DMS153 treated with DMSO at 0.1 percent for 48 hours (cell line): ENCODE data around the gene ETV5.
"Not testable (repeated sequence)": the region's sequence is repeated elsewhere in the genome, so short reads cannot be mapped to it uniquely, and the experiment has no call there.

ENCODE experiments used
- DNase-seq: peaks from one replicate; lab custom pipeline; 2025; ENCODE audit not compliant: unreplicated experiment; lab: John Stamatoyannopoulos, UW

ETV5 gene

GRCh38 chr3:186025161-186025560, 83.7 kb downstream of the ETV5 start:
- DNase-seq, result no peak

DNA sequence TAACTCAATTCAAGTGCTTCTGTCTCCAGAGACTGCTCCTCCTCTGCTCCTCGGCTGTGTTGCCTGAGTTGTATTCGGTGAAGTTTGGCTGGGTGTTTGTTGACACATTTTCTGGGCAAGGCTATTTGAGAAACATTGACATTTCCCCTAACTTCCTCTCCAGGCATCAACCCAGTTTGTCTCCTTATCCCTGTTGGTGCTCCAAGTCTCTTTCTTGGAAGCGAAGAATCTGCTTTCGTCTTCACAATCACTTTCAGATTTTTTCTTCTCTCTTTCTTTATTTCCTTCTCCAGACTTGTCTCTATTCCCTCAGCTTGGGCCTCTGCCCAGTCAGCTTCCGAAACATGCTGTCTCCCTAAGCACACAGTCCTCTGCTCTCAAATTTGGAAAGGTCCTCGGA, 84.7 kb downstream of the ETV5 start:
- no peak for DNase-seq

GRCh38 chr3:186022931-186023330, 86.0 kb downstream of the ETV5 start:
- DNase-seq, result no peak

GRCh38 chr3:186021673-186022362, 87.1 kb downstream of the ETV5 start:
- no peak for DNase-seq

DNA sequence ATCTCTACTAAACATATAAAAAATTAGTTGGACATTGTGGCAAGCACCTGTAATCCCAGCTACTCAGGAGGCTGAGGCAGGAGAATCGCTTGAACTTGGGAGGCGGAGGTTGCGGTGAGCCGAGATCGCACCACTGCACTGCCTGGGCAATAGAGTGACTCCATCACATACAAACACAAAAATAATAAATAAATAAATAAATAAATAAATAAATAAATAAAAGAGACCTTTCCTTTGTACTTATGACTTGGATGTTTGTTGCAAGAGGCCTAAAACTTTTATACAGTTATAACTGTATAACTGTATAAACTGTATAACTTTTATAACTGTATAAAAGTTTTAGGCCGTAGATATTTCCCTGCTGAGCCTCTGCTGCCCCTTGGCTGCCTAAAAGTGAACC, 87.6 kb downstream of the ETV5 start:
- not testable (repeated sequence) for DNase-seq

DNA sequence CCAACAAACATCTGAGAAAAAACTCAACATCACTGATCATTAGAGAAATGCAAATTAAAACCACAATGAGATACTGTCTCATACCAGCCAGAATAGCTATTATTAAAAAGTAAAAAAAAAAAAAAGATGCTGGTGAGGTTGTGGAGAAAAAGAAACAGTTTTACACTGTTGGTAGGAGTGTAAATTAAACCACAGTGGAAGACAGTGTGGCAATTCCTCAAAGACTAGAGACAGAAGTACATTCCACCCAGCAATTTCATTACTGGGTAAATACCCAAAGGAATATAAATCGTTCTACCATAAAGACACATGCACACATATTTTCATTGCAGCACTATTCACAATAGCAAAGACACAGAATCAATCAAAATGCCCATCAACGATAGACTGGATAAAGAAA, 89.6 kb downstream of the ETV5 start:
- not testable (repeated sequence) for DNase-seq

DNA sequence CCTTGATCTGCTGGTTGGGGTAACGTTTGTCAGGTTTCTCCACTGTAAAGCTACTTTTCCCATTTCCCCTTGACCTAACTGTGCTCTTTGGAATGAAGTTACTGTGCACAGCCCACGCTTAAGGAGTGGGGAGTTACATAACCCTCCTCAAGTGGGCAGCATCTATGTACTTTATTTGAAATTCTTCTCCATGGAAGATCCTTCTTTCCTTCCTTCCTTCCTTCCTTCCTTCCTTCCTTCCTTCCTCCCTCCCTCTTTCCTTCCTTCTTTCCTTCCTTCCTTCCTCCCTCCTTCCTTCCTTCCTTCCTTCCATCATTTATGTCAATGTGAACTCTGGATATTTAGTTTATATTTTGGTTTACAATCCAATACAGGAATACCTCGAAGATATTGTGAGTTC, 94.0 kb downstream of the ETV5 start:
- DNase-seq, result no peak

DNA sequence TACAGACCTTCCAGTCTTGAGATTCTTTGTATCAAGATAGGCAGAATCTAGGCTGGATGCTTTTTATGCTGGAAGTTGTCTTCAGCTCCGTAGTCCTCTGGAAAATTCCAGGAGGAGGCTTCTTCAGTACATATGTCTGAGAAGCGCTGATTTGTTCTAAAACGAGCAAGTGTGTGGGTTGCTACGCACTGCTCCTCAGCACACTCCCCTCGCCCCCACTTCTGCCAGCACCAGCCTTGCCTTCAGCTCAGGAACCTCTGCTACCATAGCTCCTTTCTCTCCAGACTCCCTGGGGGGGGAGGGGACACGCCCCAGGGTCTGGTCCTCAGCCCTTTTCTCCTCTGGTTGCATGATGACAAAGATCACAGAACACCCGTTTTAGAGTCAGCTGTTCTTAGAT, 95.6 kb downstream of the ETV5 start:
- DNase-seq, result no peak

GRCh38 chr3:186012137-186012536, 96.8 kb downstream of the ETV5 start:
- no peak for DNase-seq

DNA sequence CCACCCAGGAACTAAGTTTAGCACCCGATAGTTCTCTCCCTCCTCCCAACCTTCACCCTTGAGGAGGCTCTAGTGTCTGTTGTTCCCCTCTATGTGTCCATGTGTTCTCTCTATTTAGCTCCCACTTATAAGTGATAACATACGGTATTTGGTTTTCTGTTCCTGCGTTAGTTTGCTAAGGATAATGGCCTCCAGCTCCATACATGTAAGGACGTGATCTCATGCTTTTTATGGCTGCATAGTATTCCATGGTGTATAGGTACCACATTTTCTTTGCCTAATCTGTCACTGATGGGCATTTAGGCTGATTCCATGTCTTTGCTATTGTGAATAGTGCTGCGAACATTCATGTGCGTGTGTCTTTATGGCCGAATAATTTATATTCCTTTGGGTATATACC, 104.2 kb downstream of the ETV5 start:
- DNase-seq, result no peak

DNA sequence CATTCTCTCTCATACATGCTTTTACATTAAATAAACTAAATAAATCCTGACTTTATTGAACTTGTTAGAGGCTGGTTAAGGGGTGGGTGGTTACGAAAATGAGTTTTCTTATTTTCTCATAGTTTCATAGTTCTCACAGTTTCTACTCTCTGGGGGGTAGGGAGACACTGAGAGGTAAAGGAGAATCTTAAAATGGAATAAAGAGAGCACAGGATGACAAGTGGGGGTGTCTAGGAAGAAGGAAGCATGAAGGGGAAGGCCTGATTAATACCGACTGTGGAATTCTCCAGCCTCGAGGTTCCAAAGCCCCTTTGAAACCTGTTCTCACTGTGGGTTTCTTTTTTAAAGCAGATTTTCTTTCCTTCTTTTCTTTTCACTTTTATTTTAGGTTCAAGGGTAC, 104.7 kb downstream of the ETV5 start:
- DNase-seq, result no peak

- DNase-seq, result no peak
These were observed 105.3 kb downstream of the ETV5 start for GRCh38 chr3:186003610-186004009.

- DNase-seq, result no peak
These were observed 105.9 kb downstream of the ETV5 start for GRCh38 chr3:186002884-186003472.

DNA sequence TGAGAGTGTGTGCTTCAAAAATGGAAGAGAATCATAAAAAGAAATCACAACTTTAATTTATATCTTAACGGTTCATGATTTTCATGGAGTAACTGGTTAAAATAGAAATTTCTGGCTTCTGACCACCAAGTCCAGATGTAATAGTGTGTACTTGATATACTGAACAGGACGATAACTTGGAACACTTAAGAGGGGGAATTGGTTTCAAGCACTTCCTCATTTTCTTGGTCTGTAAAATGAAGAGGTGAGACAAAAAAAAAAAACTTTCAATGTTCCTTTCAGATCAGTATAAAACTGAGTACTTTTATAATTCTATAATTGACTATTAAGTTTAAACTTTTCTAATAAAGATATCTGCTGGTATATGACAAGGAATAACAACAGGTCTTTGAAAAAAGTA, 107.0 kb downstream of the ETV5 start:
- no peak for DNase-seq

GRCh38 chr3:185999221-185999620, 109.7 kb downstream of the ETV5 start:
- DNase-seq, result no peak

- DNase-seq, result no peak
These were observed 110.8 kb downstream of the ETV5 start for GRCh38 chr3:185998136-185998535.

DNA sequence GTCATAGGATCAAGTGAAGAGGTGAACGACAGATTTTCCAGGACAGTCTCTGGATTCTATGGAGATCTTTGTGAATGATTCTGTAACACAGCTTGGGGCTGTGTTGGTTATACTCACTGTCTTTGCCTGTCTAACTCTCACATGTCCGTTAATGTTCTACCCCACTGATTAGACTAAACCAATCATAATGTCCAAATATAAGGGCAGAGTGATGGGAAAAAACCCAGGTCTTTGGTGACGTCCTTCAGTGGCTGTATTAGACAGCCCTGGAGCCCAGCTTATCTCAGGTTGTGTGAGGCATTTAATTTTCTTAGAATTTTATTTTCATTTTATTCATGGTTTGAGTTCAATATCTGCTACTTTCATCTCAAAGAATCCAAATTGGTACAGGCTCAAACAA, 111.8 kb downstream of the ETV5 start:
- no peak for DNase-seq
